ENCODE results near the gene GSK3B.

Gene GSK3B

GRCh38 chr3:120093911-120094775 lies at the start of gene GSK3B:
TSS of gene GSK3B (minus strand) at chr3:120094447. CDS start at chr3:120093434, 1,013 bp downstream.
- DNase-seq, result peak; percentile 98

GRCh38 chr3:120143676-120144075 lies 49.4 kb upstream of the GSK3B start:
- no peak for DNase-seq

GRCh38 chr3:120142236-120142635 lies 48.0 kb upstream of the GSK3B start:
- no peak for DNase-seq

GRCh38 chr3:120140098-120140742 lies 46.0 kb upstream of the GSK3B start:
- no peak for DNase-seq

- DNase-seq, result no peak
Observed at GRCh38 chr3:120139140-120139539, 44.9 kb upstream of the GSK3B start.

- DNase-seq, result no peak
Observed at GRCh38 chr3:120137548-120137947, 43.3 kb upstream of the GSK3B start.

GRCh38 chr3:120130656-120131055 lies 36.4 kb upstream of the GSK3B start:
- no peak for DNase-seq

GRCh38 chr3:120129718-120130513 lies 35.7 kb upstream of the GSK3B start:
- no peak for DNase-seq

- no peak for DNase-seq
Observed at GRCh38 chr3:120129051-120129450, 34.8 kb upstream of the GSK3B start.

- no peak for DNase-seq
Observed at GRCh38 chr3:120125992-120126391, 31.7 kb upstream of the GSK3B start.

GRCh38 chr3:120119846-120120510 lies 25.7 kb upstream of the GSK3B start:
- no peak for DNase-seq

- no peak for DNase-seq
Observed at GRCh38 chr3:120114981-120115380, 20.7 kb upstream of the GSK3B start.

GRCh38 chr3:120114376-120114775 lies 20.1 kb upstream of the GSK3B start:
- DNase-seq, result no peak

GRCh38 chr3:120113128-120114116 lies 19.2 kb upstream of the GSK3B start:
- no peak for DNase-seq

GRCh38 chr3:120111898-120112297 lies 17.7 kb upstream of the GSK3B start:
- DNase-seq, result no peak

- no peak for DNase-seq
Observed at GRCh38 chr3:120103276-120103675, 9.0 kb upstream of the GSK3B start.

GRCh38 chr3:120102674-120103073 lies 8.4 kb upstream of the GSK3B start:
- DNase-seq, result no peak

- no peak for DNase-seq
Observed at GRCh38 chr3:120102232-120102631, 8.0 kb upstream of the GSK3B start.

- DNase-seq, result no peak
Observed at GRCh38 chr3:120101624-120102023, 7.4 kb upstream of the GSK3B start.

- DNase-seq, result no peak
Observed at GRCh38 chr3:120100711-120101110, 6.5 kb upstream of the GSK3B start.

GRCh38 chr3:120098710-120099109 lies 4.5 kb upstream of the GSK3B start:
- no peak for DNase-seq
